ENCODE measurements around the gene GRHL1.
"Not testable (repeated sequence)": the region's sequence is repeated elsewhere in the genome, so short reads cannot be mapped to it uniquely, and the experiment has no call there.

DNA sequence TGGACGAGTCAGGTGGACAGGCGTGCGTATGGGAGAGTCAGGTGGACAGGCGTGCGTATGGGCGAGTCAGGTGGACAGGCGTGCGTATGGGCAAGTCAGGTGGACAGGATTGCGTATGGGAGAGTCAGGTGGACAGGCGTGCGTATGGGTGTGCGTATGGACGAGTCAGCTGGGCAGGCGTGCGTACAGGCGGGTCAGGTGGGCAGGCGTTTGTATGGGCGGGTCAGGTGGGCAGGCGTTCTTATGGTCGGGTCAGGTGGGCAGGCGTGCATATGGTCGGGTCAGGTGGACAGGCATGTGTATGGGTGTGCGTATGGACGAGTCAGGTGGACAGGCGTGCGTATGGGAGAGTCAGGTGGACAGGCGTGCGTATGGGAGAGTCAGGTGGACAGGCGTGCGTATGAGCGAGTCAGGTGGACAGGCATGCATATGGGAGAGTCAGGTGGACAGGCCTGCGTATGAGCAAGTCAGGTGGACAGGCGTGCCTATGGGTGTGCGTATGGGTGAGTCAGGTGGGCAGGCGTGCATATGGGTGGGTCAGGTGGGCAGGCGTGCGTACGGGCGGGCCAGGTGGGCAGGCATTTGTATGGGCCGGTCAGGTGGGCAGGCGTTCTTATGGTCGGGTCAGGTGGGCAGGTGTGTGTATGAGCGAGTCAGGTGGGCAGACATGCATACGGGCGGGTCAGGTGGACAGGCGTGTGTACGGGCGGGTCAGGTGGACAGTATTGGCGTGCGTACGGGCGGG is 59.5 kb downstream of the GRHL1 start:
- TF ChIP-seq, protein P1, sequence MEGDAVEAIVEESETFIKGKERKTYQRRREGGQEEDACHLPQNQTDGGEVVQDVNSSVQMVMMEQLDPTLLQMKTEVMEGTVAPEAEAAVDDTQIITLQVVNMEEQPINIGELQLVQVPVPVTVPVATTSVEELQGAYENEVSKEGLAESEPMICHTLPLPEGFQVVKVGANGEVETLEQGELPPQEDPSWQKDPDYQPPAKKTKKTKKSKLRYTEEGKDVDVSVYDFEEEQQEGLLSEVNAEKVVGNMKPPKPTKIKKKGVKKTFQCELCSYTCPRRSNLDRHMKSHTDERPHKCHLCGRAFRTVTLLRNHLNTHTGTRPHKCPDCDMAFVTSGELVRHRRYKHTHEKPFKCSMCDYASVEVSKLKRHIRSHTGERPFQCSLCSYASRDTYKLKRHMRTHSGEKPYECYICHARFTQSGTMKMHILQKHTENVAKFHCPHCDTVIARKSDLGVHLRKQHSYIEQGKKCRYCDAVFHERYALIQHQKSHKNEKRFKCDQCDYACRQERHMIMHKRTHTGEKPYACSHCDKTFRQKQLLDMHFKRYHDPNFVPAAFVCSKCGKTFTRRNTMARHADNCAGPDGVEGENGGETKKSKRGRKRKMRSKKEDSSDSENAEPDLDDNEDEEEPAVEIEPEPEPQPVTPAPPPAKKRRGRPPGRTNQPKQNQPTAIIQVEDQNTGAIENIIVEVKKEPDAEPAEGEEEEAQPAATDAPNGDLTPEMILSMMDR (IDR thresholded peaks at IDR 0.05; ENCODE audit: low read length): not testable (repeated sequence)
- TF ChIP-seq EZH2 (optimal IDR thresholded peaks at IDR 0.05; ENCODE audit: low read depth, low read length); EZH2phosphoT487 (IDR thresholded peaks at IDR 0.05; ENCODE audit: low read length): not testable (repeated sequence)
